T-helper 2 cell treated with Interferon-gamma antibody and Interleukin-4, amounts not matched to agents 100 ng/mL and 5 ng/mL, for 36 hours (primary cell): ENCODE results near the gene EPS15. TPM values are rescaled to one million over a fixed set of nuclear protein-coding genes. Genes with fewer than 3 reads are reported as not detected.
"Not testable (repeated sequence)": the region's sequence is repeated elsewhere in the genome, so short reads cannot be mapped to it uniquely, and the experiment has no call there.

Experiments
- intact Hi-C: fragments of 100-400 bp; cut with micrococcal nuclease; formaldehyde crosslinking; loops from one replicate; pipeline ENCODE4 v1.15.1; 2023
- total RNA-seq: library from RNA; stranded (reverse); gene quantifications from 2 replicates; pipeline ENCODE4 v1.2.3, GENCODE V29; 2022

Gene EPS15
- total RNA-seq, 1 donor from 2014 or later: 56.3 TPM

GRCh38 chr1:51344276-51344601 lies 174.8 kb downstream of the EPS15 start:
- intact Hi-C loops: no loop called here

DNA sequence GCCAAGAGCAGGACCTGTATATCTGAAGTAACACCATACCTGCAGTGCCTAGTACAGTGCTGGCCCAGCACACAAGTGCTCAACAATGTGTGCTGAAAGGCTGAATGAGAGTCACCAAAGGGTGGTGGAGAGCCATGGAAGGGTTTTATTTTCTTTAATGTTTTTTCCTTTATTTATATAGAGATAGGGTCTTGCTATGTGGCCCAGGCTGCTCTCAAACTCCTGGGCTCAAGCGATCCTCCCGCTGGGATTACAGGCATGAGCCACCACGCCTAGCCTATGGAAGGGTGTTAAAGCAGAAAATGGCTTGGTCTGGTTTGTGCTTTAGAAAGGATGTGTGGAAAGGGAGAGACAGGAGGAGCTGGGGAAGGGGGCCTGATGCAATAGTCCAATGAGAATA lies 175.4 kb downstream of the EPS15 start:
- intact Hi-C loops: no loop called here

DNA sequence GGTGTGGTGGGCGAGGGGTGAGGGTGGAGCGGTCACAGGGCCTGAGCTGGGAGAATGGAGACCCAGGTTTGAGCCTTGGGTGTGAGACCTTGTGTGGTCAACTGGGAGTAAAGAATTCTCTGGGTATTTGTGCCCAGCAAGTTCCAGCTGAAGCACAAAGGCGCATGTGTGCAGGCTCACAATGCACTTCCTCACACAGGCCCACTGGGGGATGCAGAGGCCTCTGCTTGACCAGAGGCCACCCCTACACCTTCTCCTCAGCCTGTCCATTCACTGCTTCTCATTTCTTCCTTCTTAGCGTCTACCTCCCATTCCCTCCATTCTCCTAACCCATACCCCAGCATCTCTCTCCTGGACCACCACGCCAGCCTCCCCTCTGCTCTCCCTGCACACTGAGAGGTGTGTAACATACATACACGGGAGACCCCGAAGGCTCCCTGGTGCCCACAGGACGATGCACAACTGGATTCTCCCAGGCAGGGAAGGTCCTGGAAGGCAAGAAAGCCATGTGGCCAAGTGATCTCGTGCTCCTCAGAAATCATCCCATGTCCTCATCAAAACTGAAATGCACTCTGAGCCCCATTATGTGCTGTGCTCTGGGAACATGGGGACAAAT lies 176.4 kb downstream of the EPS15 start:
- intact Hi-C loops: no loop called here

GRCh38 chr1:51341876-51342496 lies 177.1 kb downstream of the EPS15 start:
- intact Hi-C loops: no loop called here

GRCh38 chr1:51340380-51340779 lies 178.7 kb downstream of the EPS15 start:
- intact Hi-C loops: no loop called here

DNA sequence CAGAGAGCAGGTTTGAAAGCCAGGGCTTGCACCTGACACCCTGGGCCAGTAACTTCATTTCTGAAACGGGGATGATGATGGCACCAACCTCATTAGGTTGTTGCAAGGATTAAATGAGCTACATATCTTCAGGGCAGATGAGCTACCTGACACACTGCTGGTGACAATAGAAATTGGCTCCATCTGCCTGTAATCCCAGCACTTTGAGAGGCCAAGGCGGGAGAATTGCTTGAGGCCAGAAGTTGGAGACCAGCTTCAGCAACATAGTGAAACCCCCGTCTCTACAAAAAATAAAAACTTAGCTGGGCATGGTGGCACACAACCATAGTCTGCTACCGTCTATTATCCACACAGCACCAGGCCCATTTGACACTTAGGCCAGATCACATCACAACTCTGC lies 182.4 kb downstream of the EPS15 start:
- intact Hi-C loops: no loop called here

GRCh38 chr1:51336004-51336403 lies 183.1 kb downstream of the EPS15 start:
- intact Hi-C loops: no loop called here

- intact Hi-C loops: no loop called here
These were observed 187.6 kb downstream of the EPS15 start for GRCh38 chr1:51331206-51332100.

DNA sequence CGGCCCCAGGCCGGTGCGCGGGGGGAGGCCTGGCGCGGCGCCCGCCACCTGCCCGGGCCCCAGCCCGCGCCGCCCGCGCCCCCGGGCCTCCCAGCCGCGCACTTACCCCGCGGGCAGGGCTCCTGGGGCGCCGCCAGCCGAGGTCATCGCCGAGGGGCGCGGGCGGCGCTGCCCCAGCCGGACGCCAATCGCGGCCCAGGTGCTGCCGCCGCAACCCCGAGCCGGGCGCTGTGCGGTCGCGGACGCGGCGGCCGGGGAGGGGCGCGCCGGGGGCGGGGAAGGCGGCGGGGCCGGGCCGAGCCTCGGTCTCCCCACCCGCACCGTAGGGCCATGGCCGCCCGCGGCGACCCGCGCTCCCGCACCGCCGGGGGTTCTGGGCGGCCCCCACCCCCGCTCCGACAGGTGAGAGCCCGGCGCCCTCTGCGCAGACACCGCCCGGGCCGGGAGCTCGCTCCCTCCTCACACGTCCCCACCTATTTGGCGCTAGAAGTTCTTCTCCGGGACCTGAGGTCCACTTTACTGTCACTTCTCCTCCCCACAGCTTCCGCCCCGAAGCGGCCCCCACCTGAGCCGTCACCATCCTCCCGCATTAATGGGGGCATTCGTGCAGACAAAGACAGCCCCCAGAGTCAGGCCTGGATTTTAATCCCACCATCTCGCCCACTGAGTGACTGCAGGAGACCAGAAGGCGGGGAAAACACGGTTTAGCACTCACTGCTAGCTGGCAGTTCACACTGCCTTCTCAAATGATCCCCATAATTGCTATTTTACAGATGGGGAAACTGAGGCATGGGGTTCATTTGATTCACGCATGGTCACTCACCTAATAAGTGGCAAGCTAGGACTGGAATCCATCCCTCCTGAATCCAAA lies 188.5 kb downstream of the EPS15 start, which contains the start of gene TTC39A:
Gene TTC39A (minus strand): TSS at position 232 of the 871 bp plus-strand sequence. CDS start 85 bp downstream, at position 147.
- intact Hi-C loops: no loop called here

- intact Hi-C loops: no loop called here
These were observed 189.4 kb downstream of the EPS15 start for GRCh38 chr1:51329443-51330325.

DNA sequence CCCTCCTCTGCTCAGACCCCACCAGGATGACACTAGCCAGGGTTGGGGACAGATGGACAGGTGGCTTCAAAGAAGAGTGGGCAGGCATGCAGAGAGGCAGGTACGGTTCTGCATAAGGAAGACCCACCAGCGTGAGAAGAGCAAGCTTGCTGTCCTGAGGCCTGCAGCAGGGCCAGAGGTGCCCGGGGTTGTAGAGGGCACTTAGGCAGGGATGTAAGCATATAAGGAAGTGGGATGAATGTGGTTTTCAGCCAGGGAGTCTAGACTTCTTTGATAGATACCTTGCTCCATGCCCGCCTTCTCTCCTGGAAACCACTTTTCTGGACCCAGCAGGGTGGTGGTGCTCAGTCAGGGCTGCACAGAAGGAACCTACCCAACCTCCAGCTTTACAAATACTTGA lies 190.1 kb downstream of the EPS15 start:
- intact Hi-C loops: no loop called here

GRCh38 chr1:51328279-51328678 lies 190.8 kb downstream of the EPS15 start:
- intact Hi-C loops: no loop called here

GRCh38 chr1:51327386-51327785 lies 191.7 kb downstream of the EPS15 start:
- intact Hi-C loops: no loop called here

- intact Hi-C loops: no loop called here
These were observed 192.2 kb downstream of the EPS15 start for GRCh38 chr1:51326839-51327238.

DNA sequence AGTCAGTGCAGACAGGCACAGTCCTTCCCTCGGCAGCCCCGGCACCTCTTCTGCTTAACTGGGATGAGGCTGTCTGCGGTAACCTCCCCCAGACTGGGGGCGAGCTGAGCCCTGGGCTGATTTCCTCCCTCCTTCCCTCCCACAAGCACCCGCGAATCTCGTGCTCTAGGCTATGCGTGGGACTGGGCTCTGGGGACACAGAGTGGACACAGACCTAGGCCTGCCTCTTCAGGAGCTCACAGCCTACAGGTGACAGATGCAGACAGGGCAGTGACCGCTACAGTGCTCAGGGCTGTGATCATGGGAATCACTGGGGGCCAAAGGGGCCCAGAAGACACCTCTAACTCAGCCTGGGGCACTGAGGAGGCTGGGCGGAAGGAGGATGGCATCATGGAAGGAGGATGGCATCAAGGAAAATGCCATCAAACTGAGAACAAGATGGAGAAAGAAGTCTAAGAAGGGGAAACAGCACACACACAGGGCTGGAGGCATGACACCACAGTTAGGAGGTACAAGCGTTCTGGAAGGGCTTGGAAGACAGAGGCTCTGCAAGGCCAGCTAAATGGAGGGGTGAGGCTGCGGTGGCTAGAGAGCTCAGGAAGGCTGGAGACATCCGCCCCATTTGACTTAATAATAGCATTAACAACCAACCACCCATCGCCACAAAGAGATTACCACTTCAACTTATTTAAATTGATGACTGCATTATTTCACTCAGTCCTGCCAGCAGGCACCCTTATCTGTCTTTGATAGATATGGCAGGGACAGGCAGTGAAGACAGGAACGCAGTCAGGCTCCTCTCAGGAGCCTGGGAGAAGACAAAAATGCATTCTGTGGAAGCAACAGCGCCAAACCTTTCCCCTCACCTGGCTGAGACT lies 192.9 kb downstream of the EPS15 start:
- intact Hi-C loops: no loop called here

DNA sequence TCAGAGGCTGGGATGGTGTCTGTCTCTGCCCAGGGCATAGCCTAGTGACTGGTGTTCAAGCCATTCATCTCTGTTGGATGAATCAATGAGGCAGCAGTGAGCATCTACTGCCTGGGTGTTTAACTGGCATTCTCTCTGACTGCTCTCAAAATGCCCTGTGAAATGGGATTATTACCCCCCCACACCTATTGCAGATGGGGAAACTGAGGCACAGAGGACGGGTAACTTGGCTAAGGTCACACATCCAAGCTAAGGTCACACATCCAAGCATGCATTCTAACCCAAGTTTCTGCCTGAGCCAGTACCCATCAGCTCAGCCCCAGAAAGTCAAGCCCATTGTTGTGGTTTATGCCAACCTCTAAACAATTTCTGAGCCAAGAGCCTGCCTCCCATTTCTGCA lies 193.7 kb downstream of the EPS15 start:
- intact Hi-C loops: no loop called here

GRCh38 chr1:51325011-51325385 lies 194.1 kb downstream of the EPS15 start:
- intact Hi-C loops: not testable (repeated sequence)

GRCh38 chr1:51324251-51325010 lies 194.6 kb downstream of the EPS15 start:
- intact Hi-C loops: no loop called here

GRCh38 chr1:51323778-51324177 lies 195.3 kb downstream of the EPS15 start:
- intact Hi-C loops: no loop called here
